ENCODE data around the gene CLIC3. TPM values are rescaled to one million over a fixed set of nuclear protein-coding genes. Genes with fewer than 3 reads are reported as not detected.

CLIC3 gene
- total RNA-seq, 1 donor from 2014 or later = 2.2 TPM

DNA sequence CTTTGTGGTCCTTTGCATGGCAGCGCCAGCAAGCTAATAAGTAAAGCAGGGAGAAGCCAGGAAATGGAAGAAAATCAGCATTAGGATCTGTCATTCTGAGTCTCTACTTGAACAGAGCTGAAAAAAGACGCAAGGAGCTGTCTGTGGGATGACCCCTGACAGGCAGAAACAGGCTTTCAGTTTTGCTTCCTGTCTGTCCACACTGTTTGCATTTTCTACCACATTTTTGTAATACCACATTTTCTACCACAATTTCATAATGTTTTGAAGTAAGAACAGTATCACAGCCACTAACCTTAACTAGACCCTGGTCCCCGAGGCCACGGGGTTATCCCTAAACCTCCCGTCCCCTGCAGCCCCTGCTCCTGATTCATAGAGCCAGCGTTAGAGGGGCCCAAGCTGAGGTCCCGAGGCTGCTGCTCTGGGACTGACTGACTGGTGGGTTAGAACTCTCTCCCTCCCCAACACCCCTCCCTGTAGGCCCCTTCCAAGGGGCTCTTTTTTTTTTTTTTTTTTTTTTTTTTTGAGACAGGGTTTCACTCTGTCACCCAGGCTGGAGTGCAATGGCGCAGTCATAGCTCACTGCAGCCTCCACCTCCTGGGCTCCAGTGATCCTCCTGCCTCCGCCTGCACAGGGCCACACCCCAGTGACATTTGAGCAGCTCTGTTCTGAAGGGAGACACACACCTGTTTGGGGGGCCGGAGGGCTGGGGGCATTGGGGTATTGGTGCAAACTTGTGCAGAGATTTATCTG lies 4.0 kb upstream of the CLIC3 start:
- no peak for DNase-seq (ENCODE audit: low spot score)

DNA sequence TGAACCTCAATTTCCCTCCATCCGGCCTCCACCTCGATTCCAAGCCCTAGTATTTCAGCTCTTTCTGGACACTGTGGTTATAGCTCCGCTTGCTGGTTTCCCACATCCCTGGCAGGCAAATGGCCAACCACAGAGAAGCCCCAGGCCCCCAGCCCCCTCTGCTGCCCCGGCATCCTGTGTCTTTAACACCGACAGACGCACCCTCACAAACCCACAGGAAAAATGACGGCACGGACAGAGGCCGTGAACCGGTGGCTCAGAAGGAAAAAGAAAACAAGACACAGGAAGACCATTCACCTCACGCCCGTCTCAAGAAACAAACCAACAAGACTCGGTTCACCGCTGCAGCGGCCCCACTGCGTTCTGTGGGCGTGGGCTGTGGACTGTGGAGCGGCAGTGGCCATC lies 1.5 kb upstream of the CLIC3 start:
- no peak for DNase-seq (ENCODE audit: low spot score)

DNA sequence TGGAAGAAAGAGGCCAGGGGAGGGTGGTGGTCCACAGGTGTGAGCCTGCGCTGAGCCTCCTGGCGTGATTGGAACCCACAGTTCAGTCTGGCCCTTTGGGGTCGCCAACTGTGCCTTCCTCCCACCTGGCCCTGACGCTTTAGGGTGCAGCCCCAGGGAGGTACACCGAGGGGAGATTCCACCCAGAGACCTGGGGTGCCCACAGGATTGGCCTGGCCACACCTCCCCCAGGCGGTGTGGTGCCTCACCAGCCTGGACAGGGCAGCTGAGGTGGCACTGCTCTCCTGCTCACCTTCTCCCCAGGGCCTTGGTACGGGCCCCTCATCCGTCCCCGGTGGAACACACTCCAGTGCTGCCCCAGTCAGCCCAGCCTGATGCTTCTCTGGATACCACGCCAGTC lies 1.0 kb upstream of the CLIC3 start:
- DNase-seq (ENCODE audit: low spot score) = no peak

DNA sequence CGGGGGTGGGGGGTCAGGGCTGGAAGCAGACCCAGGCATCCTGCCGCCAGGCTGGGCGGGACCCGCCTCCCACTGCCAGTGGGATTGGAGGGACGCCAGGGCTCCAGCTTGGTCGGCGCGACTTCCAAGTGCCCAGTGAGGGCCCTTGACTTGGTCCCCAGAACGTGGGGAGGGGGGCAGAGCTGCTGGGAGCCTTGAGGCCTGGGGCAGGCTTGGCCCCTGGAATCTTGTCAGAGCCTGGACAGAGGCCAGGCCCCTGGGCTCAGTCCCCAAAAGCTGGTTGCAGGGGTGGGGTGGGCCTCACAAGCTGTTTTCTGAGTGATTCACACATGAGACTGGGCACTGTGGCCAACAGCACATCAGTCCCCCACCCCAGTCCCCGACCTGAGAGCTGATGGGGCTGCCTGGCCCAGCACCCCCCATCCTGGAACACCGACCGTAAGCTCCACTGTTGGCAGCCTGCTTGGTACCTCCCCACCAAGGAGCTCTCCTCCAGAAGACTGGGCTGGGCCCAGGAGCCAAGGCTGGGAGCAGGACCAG lies 526 bp downstream of the CLIC3 start:
- no peak for DNase-seq (ENCODE audit: low spot score)

DNA sequence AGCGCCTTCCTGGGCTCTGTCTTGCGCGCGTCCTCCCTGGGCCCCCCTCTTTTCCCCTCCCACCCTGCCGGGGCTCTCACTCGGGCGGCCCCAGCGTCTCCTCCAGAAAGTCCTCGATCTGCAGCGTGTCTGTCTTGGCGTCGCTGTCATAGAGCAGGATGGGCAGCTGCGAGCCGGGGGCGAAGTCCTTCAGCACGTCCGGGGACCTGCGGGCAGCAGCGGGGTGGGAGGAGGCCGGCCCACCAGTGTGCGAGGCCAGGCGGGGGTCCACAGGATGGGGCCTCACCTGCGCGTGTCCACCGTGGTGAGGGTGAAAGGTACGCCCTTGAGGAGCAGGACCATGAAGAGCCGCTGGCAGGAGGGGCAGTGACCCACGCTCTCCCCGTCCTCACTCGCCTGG lies 1.0 kb downstream of the CLIC3 start:
- DNase-seq (ENCODE audit: low spot score) = no peak

DNA sequence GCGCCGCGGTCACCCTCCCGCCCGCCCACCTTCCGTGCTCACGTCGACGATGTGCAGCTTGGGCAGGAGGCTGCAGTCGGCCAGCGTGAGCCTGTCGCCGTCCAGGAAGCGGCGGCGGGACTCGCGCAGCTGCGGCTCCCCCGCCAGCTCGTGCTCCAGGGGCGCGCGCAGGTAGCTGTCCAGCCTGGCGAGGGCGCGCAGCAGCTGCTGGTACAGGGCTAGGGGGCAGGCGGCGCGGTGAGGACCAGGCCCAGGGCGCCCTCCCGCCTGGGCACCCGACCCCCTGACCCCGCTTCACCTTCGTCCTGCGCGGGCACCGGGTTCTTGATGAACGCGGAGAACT lies 1.5 kb downstream of the CLIC3 start:
- DNase-seq (ENCODE audit: low spot score) = no peak

DNA sequence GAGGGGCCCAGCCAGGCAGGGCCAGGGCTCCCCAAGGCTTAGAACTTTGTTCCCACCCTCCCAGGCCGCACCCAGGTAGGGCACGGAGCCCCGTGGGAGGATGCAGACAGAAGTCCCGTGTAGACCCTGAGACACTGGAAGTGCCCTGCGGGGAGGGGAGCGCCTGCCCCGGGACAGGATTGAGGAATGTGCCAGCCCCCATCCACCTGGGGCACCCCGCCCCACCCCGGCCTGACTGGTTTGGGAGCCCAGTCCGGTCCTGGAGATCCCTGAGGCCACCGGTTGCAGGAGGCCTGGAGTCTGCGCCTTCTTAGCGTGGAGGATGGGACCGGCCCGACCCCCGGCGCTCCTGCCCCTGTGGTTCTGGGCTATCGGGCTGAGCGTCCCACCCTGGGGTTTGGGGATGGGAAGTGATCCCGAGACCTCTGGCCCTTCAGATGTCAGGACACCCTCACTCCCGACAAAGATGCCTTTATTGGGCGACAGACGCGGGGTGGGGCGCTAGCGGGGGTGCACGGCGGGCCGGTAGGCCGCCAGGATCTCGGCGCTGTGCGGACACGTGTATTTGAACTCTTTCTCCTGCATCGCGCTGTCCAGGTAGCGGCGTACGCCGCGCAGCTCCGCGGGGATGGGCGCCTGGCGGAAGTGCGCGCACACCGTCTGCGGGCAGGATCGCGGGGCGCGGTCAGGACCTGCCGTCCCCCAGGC lies 2.0 kb downstream of the CLIC3 start:
- no peak for DNase-seq (ENCODE audit: low spot score)

DNA sequence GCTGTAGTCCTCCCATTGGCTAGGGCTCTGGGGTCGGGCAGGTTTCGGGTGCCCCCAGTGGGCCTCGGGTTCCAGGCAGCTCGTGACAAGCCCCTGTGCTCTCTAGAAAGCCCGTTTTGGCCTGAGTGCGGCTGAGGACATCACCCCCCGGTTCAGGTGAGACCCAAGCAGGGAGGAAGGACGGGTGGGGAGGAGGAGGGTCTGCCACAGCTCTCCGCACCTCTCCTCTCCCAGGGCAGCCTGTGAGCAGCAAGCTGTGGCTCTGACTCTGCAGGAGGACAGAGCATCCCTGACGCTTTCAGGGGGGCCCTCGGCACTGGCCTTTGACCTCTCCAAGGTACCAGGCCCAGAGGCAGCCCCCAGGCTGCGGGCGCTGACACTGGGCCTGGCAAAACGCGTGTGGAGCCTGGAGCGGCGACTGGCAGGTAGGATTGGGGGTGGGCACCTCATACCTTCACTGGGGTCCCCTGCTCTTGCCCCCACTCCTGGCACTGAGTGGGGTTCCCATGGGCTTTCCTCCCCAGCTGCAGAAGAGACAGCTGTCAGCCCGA lies 3.5 kb downstream of the CLIC3 start:
- DNase-seq (ENCODE audit: low spot score) = no peak

DNA sequence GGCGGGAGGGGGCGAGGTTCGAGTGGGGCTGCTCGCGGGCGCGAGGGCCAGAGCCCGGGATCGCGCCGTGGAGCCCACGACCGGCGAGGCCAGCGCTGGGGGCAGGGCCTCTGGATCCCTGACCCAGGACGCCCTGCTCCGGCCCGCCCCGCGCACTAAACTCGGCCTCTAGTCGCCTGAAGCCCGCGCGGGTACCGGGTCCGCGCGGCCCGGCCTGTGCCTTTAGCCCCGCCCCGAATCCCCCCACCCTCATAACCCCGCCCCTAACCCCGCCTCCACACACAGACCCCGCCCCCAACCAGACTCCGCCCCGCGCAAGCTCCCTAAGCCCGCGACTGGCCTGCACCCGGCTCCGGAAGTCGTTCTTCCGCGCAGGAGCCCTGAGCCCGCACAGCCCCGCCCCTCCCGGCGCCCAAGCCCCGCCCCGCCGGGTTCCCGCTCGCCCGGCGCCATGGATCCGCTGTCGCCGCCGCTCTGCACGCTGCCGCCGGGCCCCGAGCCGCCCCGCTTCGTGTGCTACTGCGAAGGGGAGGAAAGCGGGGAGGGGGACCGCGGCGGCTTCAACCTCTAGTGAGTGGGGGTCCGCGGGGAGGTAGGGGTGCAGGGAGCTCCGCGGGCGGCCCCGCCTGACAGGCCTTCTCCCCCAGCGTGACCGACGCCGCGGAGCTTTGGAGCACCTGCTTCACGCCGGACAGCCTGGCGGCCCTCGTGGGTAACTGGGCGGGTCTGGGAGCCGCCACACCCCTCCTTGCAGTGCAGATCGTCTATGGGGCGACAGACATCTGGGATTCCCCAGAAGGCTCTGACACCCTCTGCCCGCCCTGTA lies 4.2 kb downstream of the CLIC3 start, which contains the start of gene PAXX:
Gene PAXX, plus strand, starts transcription at position 430 of the 826 bp plus-strand sequence. Its CDS starts 22 bp downstream, at position 452.
- peak; percentile 94 for DNase-seq (ENCODE audit: low spot score)

DNA sequence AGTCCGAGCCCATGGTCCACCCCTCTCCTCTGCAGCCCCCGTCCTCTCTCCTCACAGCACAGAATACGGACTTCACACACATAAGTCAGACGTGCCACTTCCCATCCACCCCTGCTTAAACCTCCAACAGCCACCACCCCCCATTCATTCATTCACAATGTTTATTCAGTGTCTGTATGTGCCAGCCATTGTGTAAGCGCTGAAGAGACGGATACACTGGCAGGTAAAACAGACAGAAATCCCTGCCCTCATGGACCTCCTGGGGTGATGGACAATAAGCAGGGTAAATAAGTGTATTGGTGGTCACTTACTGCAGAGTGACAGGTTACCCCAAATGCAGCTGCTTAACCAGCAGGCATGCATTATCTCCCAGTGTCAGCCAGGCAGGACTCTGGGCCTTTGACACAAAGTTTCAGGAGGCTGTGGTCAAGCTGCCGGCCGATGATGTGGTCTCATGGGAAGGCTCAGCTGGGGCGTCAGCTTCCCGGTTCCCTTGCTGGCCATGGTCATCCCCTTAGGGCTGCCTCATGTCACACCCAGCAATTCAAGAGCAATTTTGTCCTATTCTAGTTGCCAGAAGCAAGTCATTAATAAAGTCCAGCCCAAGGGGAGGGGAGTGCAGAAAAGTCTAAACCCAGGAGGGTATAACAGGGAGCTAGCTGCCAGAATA lies 6.0 kb downstream of the CLIC3 start:
- no peak for DNase-seq (ENCODE audit: low spot score)

DNA sequence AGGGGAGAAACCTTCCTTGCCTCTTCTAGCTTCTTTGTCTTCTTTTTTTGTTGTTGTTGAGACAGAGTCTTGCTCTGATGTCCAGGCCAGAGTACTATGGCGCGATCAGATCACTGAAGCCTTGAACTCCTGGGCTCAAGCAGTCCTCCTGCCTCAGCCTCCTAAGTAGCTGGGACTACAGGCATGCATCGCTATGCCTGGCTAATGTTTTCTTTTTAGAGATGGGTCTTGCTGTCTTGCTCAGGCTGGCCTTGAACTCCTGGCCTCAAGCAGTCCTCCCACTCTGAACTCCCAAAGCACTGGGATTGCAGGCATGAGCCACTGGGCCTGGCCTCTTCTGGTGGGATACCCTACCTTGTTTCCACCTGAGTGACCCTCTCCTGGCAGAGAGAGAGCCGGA lies 7.5 kb downstream of the CLIC3 start:
- DNase-seq (ENCODE audit: low spot score) = no peak

DNA sequence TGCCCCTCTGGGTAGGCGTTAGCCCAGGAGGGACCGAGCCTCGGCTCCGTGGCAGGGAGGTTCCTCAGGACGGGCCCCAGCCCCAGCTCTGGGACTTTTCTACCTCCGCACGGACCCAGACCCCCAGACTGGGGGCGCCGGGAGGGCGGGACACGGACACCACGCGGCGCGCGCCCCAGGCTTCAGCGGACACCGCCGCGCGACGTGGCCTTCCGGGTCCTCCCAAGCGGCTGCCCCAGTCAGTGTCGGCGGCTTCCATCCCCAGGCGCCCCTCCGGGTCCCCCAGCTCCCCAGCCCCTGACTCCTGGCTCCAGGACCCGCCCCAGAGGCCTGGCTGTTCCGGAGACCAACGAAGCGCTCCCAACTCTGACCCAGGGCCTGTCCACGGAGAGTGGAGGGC lies 10.5 kb downstream of the CLIC3 start:
- no peak for DNase-seq (ENCODE audit: low spot score)

DNA sequence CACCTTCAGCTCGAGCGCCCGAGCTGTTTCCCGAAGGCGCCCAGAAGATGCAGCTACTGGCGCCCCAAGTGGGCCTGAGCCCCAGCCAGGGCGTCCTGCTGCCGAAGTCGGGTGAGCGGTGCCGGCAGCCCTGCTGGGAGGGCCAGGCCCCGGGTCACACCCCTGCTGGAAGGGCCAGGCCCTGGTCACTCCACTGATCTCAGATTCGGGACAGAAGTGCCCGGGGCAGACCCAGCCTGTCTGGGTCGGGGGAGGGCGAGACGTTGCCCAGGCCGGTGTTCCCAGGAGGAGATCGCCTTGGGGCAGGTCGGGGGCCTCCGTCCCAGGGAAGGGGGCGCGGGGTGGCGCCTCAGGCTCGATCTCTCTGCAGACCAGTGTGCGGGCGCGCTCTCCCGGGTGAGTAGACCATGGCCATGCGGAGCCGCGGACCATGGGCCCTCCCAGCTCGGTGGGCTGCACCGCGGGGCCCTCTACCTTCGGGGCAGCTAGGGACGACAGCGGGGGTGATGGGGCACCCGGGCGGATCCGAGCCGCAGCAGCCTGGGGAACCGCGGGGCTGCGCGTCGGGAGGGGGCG lies 11.3 kb downstream of the CLIC3 start:
- no peak for DNase-seq (ENCODE audit: low spot score)

DNA sequence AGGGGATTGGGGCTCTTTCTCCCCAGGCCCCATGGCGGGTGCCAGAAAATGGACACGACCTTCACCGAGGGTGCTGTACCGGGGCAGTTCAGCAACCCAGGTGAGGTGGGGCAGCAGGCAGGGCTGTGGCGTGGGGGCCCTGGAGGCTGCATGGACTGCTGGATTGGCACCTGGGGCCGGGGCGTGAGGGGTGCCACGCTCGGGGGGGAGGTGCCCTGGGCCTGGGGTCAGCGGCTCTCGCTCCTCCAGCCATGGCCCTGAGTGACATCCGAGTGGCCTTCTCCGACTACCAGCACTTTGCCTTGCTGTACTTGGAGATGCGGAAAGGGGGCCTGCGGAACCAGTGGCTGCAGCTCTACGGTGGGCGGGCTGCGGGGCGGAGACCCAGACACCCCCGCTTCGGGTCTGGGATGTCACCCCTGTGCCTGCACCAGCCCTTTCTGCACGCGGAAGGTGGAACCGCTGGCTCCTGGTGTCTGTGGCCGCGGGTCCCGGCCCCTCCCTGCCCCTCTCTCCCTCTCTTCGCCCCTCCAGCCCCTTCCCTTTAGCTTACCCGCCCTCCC lies 11.8 kb downstream of the CLIC3 start:
- DNase-seq (ENCODE audit: low spot score) = no peak

DNA sequence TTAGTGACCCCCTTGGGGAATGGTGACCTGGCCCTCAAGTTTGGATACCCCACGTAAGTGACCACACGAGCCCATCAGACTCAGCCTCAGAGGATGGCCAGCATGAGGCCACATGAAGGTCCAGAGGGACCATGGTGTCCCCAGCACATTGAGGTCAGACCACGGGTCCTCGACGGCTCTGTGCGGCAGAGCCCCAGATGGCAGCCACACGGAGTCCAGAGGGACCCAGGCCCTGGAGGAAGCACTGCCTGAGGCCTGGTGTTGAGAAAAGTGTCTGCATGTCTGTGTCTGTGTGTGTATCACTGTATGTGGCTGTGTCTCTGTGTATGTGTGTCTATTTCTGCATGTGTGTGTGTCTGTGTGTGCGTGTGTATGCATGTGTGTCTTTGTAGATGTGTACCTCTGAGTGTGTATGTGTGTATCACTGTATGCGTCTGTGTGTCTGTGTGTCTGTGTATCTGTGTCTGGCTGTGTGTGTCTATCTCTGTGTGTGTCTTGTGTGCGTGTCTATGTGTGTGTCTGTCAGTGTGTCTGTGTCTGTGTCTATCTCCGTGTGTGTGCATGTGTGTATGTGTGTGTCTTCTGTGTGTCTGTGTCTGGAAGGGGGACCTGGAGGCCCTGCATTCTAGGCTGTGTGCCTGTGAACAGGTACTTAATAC lies 12.6 kb downstream of the CLIC3 start:
- no peak for DNase-seq (ENCODE audit: low spot score)

DNA sequence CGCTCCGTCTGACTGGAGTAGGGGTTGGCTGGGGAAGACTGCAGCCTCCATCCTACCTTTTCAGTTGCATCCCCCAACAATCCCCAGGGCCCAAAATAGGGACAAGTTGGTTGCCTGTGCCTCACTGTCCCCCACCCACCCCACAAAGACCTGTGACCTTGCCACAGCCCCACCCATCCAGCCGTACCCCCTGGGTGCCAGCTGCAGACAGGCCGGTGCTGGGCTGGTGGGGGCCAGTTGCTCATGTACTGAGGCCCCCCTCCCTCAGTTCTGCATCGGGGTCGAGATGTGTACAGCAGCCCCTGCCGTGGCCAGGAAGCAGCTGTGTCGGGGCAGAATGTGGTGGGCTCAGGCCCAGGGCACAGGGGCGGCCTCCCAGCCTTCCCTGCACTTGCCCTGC lies 13.2 kb downstream of the CLIC3 start:
- no peak for DNase-seq (ENCODE audit: low spot score)

DNA sequence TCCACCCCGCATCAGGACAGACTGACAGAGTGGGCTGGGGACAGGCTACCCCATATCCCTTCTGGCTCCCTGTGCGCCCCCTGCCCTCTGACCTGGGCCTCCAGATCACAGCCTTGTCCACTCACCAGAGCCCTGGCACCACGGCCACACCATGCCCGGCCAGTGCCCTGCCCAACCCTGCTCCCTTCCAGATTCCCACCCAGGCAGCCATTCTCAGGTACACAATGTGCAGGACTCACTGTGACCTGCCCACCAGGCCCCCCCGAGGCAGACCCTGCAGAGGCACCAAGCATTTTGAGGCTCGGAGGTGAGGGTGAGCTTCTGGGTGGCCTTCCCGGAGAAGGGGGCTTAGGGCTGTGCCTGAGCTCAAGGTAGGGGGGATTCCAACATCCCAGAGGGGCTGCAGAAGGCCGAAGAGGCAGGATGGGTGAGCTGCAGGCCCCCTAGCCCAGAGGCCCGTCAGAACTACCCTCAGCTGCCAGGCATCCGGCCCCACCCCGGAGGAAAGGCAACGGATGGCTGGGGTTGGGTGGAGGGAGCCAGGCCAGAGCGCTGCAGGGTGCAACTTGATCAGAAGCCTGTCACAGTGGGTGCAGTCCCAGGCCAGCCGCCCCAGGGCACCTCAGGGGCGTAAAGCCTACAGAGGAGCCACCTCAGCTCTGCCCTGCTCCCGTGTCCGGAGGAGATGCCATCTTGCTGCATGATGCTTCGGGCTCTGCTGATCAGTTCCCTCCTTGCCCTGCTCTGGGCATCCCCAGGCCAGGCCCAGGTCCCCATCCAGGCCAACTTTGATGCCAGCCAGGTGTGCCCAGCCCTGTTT lies 13.9 kb downstream of the CLIC3 start, which contains the start of gene LCNL1:
Gene LCNL1, plus strand, starts transcription at position 762 of the 820 bp plus-strand sequence. CDS start 594 bp downstream, outside the sequence.
- DNase-seq (ENCODE audit: low spot score) = no peak

DNA sequence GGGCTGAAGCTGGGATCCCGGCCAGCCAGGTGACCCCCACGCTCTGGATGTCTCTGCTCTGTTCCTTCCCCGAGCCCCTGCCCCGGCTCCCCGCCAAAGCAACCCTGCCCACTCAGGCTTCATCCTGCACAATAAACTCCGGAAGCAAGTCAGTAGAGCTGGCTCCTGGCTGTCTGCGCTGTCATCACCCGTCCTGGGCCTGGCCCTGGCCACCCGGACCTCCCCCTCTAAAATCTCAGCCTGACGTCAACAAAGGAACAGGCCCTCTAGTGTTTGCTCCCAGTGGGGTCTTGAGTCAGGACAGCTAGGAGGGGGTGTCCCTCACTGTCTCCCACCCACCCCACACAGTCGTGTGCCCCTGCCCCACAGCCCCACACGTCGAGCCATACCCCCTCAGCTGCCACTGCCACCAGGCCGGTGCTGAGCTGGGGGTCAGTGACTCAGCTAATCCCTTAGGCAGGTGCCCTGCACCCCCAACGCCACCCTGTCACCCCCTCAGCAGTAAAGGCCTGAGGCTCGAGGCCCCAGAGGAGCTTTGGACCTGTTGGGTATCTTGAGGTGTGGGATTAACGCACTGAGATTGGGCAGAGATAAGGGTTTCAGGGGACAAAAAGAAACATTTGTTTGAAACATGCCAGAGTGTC lies 14.7 kb downstream of the CLIC3 start:
- DNase-seq (ENCODE audit: low spot score) = no peak
